B cell (primary cell): ENCODE data around the gene TANC1. TPM values are rescaled to one million over a fixed set of nuclear protein-coding genes. Genes with fewer than 3 reads are reported as not detected.

Experiments used
- ATAC-seq: fragments of 200-7000 bp; cut with Tn5 transposase; one replicate; pipeline ENCODE4 v1.10.0; 2021; ENCODE audit warnings: low read depth, mild to moderate bottlenecking, moderate number of reproducible peaks, moderate library complexity
- CTCF ChIA-PET: fragments of 350-600 bp; sonication (Branson Sonifier 250); formaldehyde crosslinking; loops from one replicate; lab custom pipeline; 2021; ENCODE audit warnings: antibody characterized with exemption, inconsistent platforms; lab: Charles Lee
- POLR2A ChIA-PET: fragments of 350-600 bp; sonication (Branson Sonifier 250); formaldehyde crosslinking; loops from one replicate; lab custom pipeline; 2021; ENCODE audit warnings: antibody characterized with exemption; lab: Charles Lee
- DNase-seq: peaks from one replicate; pipeline ENCODE4 v3.0.0; 2013
- H2AFZ ChIP-seq: 2 replicates; pipeline ENCODE4 v1.6.1; 2012; ENCODE audit warnings: mild to moderate bottlenecking, low read depth, low read length; ENCODE audit not compliant: insufficient read depth, poor library complexity, severe bottlenecking
- H3K27ac ChIP-seq, 2 donors: 1 replicate in 1 of 2; 2 replicates in 1 of 2; pipeline ENCODE4 v1.5.1; 2012 to 2013; ENCODE audit warnings: low read length in 2 of 2, mild to moderate bottlenecking in 2 of 2, moderate library complexity in 1 of 2
- H3K27me3 ChIP-seq, 4 experiments: fragments of 200-600 bp in 1 of 4; sonication (generic) in 1 of 4; replicated peaks in 1 of 4; 1 replicate in 2 of 4; 2 replicates in 2 of 4; pipeline versions ENCODE4 v1.6.1 to v1.7.0; 2013 to 2016; ENCODE audit warnings: low read length in 3 of 4, mild to moderate bottlenecking in 2 of 4, mixed read lengths in 1 of 4, moderate library complexity in 1 of 4; ENCODE audit not compliant: insufficient read depth in 4 of 4, control insufficient read depth in 3 of 4; ENCODE audit errors: control extremely low read depth in 1 of 4
- H3K36me3 ChIP-seq, 2 experiments: replicated peaks in 1 of 2; 1 replicate in 1 of 2; 2 replicates in 1 of 2; pipeline versions ENCODE4 v1.6.1 to v1.7.1; 2013; ENCODE audit warnings: low read length in 1 of 2; ENCODE audit not compliant: insufficient read depth in 2 of 2, control insufficient read depth in 1 of 2; ENCODE audit errors: control extremely low read depth in 1 of 2, extremely low read depth in 1 of 2
- H3K4me1 ChIP-seq, 2 donors: fragments of 200-600 bp in 1 of 2; sonication (generic) in 1 of 2; 1 replicate in 1 of 2; 2 replicates in 1 of 2; pipeline versions ENCODE4 v1.5.1 to v1.6.1; 2013 to 2017; ENCODE audit warnings: low read length in 2 of 2; ENCODE audit not compliant: control insufficient read depth in 2 of 2, insufficient read depth in 2 of 2
- H3K4me2 ChIP-seq: replicated peaks from 2 replicates; pipeline ENCODE3; 2012; ENCODE audit warnings: mild to moderate bottlenecking, low read depth, low read length; ENCODE audit not compliant: poor library complexity, severe bottlenecking
- H3K4me3 ChIP-seq, 5 experiments: fragments of 200-600 bp in 1 of 5; sonication (generic) in 1 of 5; 1 replicate in 3 of 5; 2 replicates in 2 of 5; pipeline versions ENCODE4 v1.5.1 to v1.7.0; 2011 to 2016; ENCODE audit warnings: low read length in 4 of 5, mild to moderate bottlenecking in 4 of 5, low read depth in 2 of 5, control low read depth in 1 of 5, moderate library complexity in 1 of 5; ENCODE audit not compliant: insufficient read depth in 1 of 5; ENCODE audit errors: control extremely low read depth in 1 of 5, extremely low read depth in 1 of 5
- H3K79me2 ChIP-seq: fragments of 200-600 bp; sonication (generic); one replicate; pipeline ENCODE4 v1.6.0; 2016; ENCODE audit warnings: low read length; ENCODE audit not compliant: control insufficient read depth, insufficient read depth
- H3K9ac ChIP-seq: fragments of 200-600 bp; sonication (generic); 2 replicates; pipeline ENCODE4 v1.6.1; 2017; ENCODE audit warnings: mild to moderate bottlenecking, low read length, moderate library complexity
- H3K9me3 ChIP-seq, 3 donors: one replicate each; pipeline versions ENCODE4 v1.6.1 to v1.7.1; 2013; ENCODE audit warnings: low read length in 2 of 3; ENCODE audit not compliant: control insufficient read depth in 2 of 3, insufficient read depth in 1 of 3; ENCODE audit errors: control extremely low read depth in 1 of 3
- H4K20me1 ChIP-seq: 2 replicates; pipeline ENCODE4 v1.6.0; 2012; ENCODE audit warnings: mild to moderate bottlenecking, low read length; ENCODE audit not compliant: insufficient read depth, control insufficient read depth, poor library complexity, severe bottlenecking
- H3K27ac Mint-ChIP-seq: one replicate; pipeline ENCODE4 v1.8.0; 2021; ENCODE audit warnings: mixed read lengths
- H3K27me3 Mint-ChIP-seq: one replicate; pipeline ENCODE4 v1.8.0; 2021; ENCODE audit warnings: mixed read lengths
- H3K4me1 Mint-ChIP-seq: one replicate; pipeline ENCODE4 v1.8.0; 2021; ENCODE audit warnings: mixed read lengths
- H3K4me3 Mint-ChIP-seq: one replicate; pipeline ENCODE4 v1.8.0; 2021; ENCODE audit warnings: mixed read lengths
- H3K9me3 Mint-ChIP-seq: one replicate; pipeline ENCODE4 v1.8.0; 2022; ENCODE audit warnings: mixed read lengths; ENCODE audit not compliant: insufficient read depth
- EZH2 ChIP-seq: IDR thresholded peaks from 2 replicates; pipeline ENCODE4 v1.6.1; 2012; ENCODE audit warnings: borderline replicate concordance, low read depth, mild to moderate bottlenecking, moderate library complexity, low read length; ENCODE audit not compliant: insufficient read depth, poor library complexity, severe bottlenecking
- whole genome bisulfite sequencing: methylation state at CpG from one replicate; pipeline ENCODE4 v1.1.5; 2013; ENCODE audit warnings: missing lambda C conversion rate; ENCODE audit not compliant: insufficient coverage; 5-methylcytosine and 5-hydroxymethylcytosine counted together
- intact Hi-C: fragments of 100-400 bp; cut with micrococcal nuclease; formaldehyde crosslinking; loops from one replicate; pipeline ENCODE4 v1.10.0; 2022
- polyA plus RNA-seq: library from polyadenylated mRNA; depleted of rRNA; stranded (reverse); fragments of >200 nt; gene quantifications from 2 replicates; pipeline ENCODE4 v1.2.3, GENCODE V29; 2012
- total RNA-seq, 2 donors: library from RNA; stranded (reverse); fragments of 120-200 nt in 1 of 2; gene quantifications; 1 replicate in 1 of 2; 2 replicates in 1 of 2; pipeline versions ENCODE4 v1.2.3 to v1.2.4, GENCODE V29; 2013 to 2022
- TF ChIP-seq, protein P1 (sequence below): fragments of 200-600 bp; IDR thresholded peaks from one replicate; pipeline ENCODE4 v1.8.0; 2022; ENCODE audit warnings: antibody characterized with exemption, mild to moderate bottlenecking

Gene TANC1
- total and polyA plus RNA-seq, 2 donors (not counting 1 experiment from before 2014, with no cell fraction given): 0.13 TPM; not detected in 1

DNA sequence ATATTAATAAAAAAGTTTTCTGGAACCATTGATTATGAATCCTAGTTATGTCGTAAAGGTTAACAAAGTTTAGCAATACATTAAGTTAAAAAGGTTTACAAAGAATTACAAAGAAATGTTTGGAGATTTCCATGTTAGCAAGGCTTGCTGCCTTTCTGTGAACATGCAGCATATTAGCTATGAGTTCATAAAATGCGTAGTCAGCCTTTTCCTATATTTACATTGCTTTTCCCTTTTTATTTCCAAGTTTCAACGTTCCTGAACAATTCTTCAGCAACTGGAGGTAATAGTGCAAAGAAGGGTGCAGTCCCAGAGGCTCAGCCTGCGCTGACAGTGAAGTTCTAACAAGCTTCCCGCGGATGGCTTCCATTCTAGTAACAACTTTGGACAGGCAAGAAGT, 266.4 kb downstream of the TANC1 start:
- Histone ChIP-seq H3K9ac (no peak overlapping the region), H3K79me2 (no peaks in the 10 kb centered on the region), H3K9me3 (no peaks in the 10 kb centered on the region), H3K36me3 (peaks cover 5 to 17% of the 10 kb centered on the region in 2 experiments), H3K27ac (no peak overlapping the region), H3K4me3 (no peak overlapping the region), H3K4me2 (no peak overlapping the region), H3K4me1 (no peaks in the 10 kb centered on the region), H2AFZ (no peak overlapping the region), H3K27me3 (no peaks in the 10 kb centered on the region), H4K20me1 (no peaks in the 10 kb centered on the region)
- Mint-ChIP-seq H3K27me3 (no peaks in the 10 kb centered on the region), H3K4me3 (no peak overlapping the region), H3K4me1 (no peaks in the 10 kb centered on the region), H3K27ac (no peak overlapping the region), H3K9me3 (no peaks in the 10 kb centered on the region)
- POLR2A ChIA-PET: no interaction called here
- intact Hi-C loops: no loop called here
- CTCF ChIA-PET: no interaction called here
- ATAC-seq (no peak), DNase-seq (no peak)
- TF ChIP-seq, protein P1, sequence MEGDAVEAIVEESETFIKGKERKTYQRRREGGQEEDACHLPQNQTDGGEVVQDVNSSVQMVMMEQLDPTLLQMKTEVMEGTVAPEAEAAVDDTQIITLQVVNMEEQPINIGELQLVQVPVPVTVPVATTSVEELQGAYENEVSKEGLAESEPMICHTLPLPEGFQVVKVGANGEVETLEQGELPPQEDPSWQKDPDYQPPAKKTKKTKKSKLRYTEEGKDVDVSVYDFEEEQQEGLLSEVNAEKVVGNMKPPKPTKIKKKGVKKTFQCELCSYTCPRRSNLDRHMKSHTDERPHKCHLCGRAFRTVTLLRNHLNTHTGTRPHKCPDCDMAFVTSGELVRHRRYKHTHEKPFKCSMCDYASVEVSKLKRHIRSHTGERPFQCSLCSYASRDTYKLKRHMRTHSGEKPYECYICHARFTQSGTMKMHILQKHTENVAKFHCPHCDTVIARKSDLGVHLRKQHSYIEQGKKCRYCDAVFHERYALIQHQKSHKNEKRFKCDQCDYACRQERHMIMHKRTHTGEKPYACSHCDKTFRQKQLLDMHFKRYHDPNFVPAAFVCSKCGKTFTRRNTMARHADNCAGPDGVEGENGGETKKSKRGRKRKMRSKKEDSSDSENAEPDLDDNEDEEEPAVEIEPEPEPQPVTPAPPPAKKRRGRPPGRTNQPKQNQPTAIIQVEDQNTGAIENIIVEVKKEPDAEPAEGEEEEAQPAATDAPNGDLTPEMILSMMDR: no peak
- no peak for TF ChIP-seq EZH2
- WGBS: no CpG with 5 or more reads among the region's 6 CpGs

DNA sequence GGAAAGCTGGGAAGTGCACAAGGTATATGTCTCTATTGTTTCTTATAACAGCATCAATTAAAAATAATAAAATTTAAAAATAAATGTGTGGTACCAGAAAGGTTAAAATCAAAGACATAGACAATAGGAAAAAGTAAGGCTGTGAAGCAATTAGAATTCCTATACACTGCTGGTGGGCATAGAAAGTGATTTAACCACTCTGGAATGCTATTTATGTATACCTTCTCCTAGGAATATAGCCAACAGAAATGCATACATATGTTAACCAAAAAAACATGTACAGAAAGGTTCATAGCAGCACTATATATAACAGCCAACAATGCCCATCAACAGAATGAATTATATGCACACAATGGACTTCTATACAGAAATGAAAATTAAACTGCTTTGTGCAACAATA, 275.1 kb downstream of the TANC1 start:
- Histone ChIP-seq H3K4me1 (no peaks in the 10 kb centered on the region), H3K27ac (no peak overlapping the region), H2AFZ (no peak overlapping the region), H3K27me3 (no peaks in the 10 kb centered on the region), H4K20me1 (no peaks in the 10 kb centered on the region), H3K4me2 (no peak overlapping the region), H3K9me3 (peaks cover 0 to 4% (median 0%) of the 10 kb centered on the region in 3 donors), H3K4me3 (no peak overlapping the region), H3K79me2 (no peaks in the 10 kb centered on the region), H3K9ac (no peak overlapping the region), H3K36me3 (peaks cover 11 to 33% of the 10 kb centered on the region in 2 experiments)
- Mint-ChIP-seq H3K27ac (no peak overlapping the region), H3K4me1 (no peaks in the 10 kb centered on the region), H3K9me3 (peaks cover 6% of the 10 kb centered on the region), H3K27me3 (no peaks in the 10 kb centered on the region), H3K4me3 (no peak overlapping the region)
- ATAC-seq (no peak), DNase-seq (no peak)
- ChIA-PET POLR2A (no interaction called here), CTCF (no interaction called here)
- TF ChIP-seq EZH2: no peak
- TF ChIP-seq, protein P1: no peak
- intact Hi-C loops: no loop called here
